OCI-LY1 (cell line): ENCODE results near the gene MPZL1.

Experiments used
- H2AFZ ChIP-seq: fragments of 200-600 bp; sonication (generic), shearing (Covaris generic); 2 replicates; pipeline ENCODE4 v1.6.0; 2014; ENCODE audit warnings: antibody characterized with exemption, mild to moderate bottlenecking, low read length
- H3F3A ChIP-seq: fragments of 200-600 bp; sonication (generic), shearing (Covaris generic); 2 replicates; pipeline ENCODE4 v1.6.0; 2014; ENCODE audit warnings: mild to moderate bottlenecking, antibody characterized with exemption, low read length, moderate library complexity; ENCODE audit not compliant: insufficient read depth
- H3K27ac ChIP-seq: fragments of 200-600 bp; sonication (generic); 2 replicates; pipeline ENCODE4 v1.5.1; 2014; ENCODE audit warnings: low read length, mixed run types, mild to moderate bottlenecking, low read depth; ENCODE audit not compliant: poor library complexity, severe bottlenecking
- H3K27me3 ChIP-seq: fragments of 200-600 bp; sonication (generic); 2 replicates; pipeline ENCODE4 v1.6.0; 2014; ENCODE audit warnings: antibody characterized with exemption, mild to moderate bottlenecking, low read length, moderate library complexity; ENCODE audit not compliant: insufficient read depth
- H3K36me3 ChIP-seq: fragments of 200-600 bp; sonication (generic); 2 replicates; pipeline ENCODE4 v1.6.1; 2014; ENCODE audit warnings: mild to moderate bottlenecking, antibody characterized with exemption, low read length, moderate library complexity, mixed read lengths; ENCODE audit not compliant: insufficient read depth
- H3K4me1 ChIP-seq: fragments of 200-600 bp; sonication (generic); 2 replicates; pipeline ENCODE4 v1.5.1; 2014; ENCODE audit warnings: mild to moderate bottlenecking, low read length, moderate library complexity; ENCODE audit not compliant: insufficient read depth, severe bottlenecking
- H3K4me2 ChIP-seq: fragments of 200-600 bp; sonication (generic), shearing (Covaris generic); 2 replicates; pipeline ENCODE4 v1.6.1; 2014; ENCODE audit warnings: low read length
- H3K4me3 ChIP-seq: fragments of 200-600 bp; sonication (generic); 2 replicates; pipeline ENCODE4 v1.5.1; 2014; ENCODE audit warnings: low read length, low read depth, mild to moderate bottlenecking, mixed read lengths; ENCODE audit not compliant: poor library complexity, severe bottlenecking
- H3K79me2 ChIP-seq: fragments of 200-600 bp; shearing (Covaris generic); 2 replicates; pipeline ENCODE4 v1.6.1; 2016; ENCODE audit warnings: mixed run types, low read length, mixed read lengths; ENCODE audit not compliant: insufficient read depth
- H3K9ac ChIP-seq: fragments of 200-600 bp; sonication (generic), shearing (Covaris generic); 2 replicates; pipeline ENCODE4 v1.6.1; 2014; ENCODE audit warnings: mild to moderate bottlenecking, low read length, mixed read lengths
- H3K9me2 ChIP-seq: fragments of 200-600 bp; sonication (generic), shearing (Covaris generic); 2 replicates; pipeline ENCODE4 v1.6.1; 2014; ENCODE audit warnings: low read depth, mild to moderate bottlenecking, low read length, mixed read lengths
- H3K9me3 ChIP-seq: fragments of 200-600 bp; shearing (Covaris generic); 2 replicates; pipeline ENCODE4 v1.6.1; 2014; ENCODE audit warnings: low read length, mixed read lengths
- H4K20me1 ChIP-seq: fragments of 200-600 bp; sonication (generic), shearing (Covaris generic); 2 replicates; pipeline ENCODE4 v1.6.0; 2016; ENCODE audit warnings: mild to moderate bottlenecking, low read length; ENCODE audit not compliant: insufficient read depth
- EZH2 ChIP-seq: fragments of 200-600 bp; sonication (generic), shearing (Covaris generic); IDR thresholded peaks from 2 replicates; pipeline ENCODE4 v1.8.0; 2017; ENCODE audit warnings: borderline replicate concordance, mixed run types, mild to moderate bottlenecking, antibody characterized with exemption, low read length, moderate library complexity, mixed read lengths
- TF ChIP-seq, protein P1 (sequence below): fragments of 200-600 bp; sonication (generic), shearing (Covaris generic); IDR thresholded peaks from 2 replicates; pipeline ENCODE4 v1.5.1; 2017; ENCODE audit warnings: mild to moderate bottlenecking, antibody characterized with exemption, low read length, moderate library complexity, mixed read lengths

MPZL1 gene

GRCh38 chr1:167833904-167834303 lies 112.1 kb downstream of the MPZL1 start:
- Histone ChIP-seq H3K9ac (no peak overlapping the region), H3K79me2 (no peaks in the 10 kb centered on the region), H3K9me3 (no peaks in the 10 kb centered on the region), H3K27me3 (0 out of 2 replicates have a peak, but pooled peaks cover 4% of the 10 kb centered on the region), H3K36me3 (no peaks in the 10 kb centered on the region), H4K20me1 (no peaks in the 10 kb centered on the region), H3F3A (no peaks in the 10 kb centered on the region), H2AFZ (no peak overlapping the region), H3K4me2 (no peak overlapping the region), H3K4me1 (no peaks in the 10 kb centered on the region), H3K4me3 (no peak overlapping the region), H3K9me2 (no peaks in the 10 kb centered on the region), H3K27ac (no peak overlapping the region)
- TF ChIP-seq, protein P1, sequence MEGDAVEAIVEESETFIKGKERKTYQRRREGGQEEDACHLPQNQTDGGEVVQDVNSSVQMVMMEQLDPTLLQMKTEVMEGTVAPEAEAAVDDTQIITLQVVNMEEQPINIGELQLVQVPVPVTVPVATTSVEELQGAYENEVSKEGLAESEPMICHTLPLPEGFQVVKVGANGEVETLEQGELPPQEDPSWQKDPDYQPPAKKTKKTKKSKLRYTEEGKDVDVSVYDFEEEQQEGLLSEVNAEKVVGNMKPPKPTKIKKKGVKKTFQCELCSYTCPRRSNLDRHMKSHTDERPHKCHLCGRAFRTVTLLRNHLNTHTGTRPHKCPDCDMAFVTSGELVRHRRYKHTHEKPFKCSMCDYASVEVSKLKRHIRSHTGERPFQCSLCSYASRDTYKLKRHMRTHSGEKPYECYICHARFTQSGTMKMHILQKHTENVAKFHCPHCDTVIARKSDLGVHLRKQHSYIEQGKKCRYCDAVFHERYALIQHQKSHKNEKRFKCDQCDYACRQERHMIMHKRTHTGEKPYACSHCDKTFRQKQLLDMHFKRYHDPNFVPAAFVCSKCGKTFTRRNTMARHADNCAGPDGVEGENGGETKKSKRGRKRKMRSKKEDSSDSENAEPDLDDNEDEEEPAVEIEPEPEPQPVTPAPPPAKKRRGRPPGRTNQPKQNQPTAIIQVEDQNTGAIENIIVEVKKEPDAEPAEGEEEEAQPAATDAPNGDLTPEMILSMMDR = no peak
- no peak for TF ChIP-seq EZH2

- Histone ChIP-seq H3K9me3 (no peaks in the 10 kb centered on the region), H3K4me1 (no peaks in the 10 kb centered on the region), H3K36me3 (no peaks in the 10 kb centered on the region), H3K27me3 (0 out of 2 replicates have a peak, but pooled peaks cover 4% of the 10 kb centered on the region), H3K9ac (no peak overlapping the region), H3K4me2 (no peak overlapping the region), H3F3A (no peaks in the 10 kb centered on the region), H3K27ac (no peak overlapping the region), H2AFZ (no peak overlapping the region), H3K4me3 (no peak overlapping the region), H4K20me1 (no peaks in the 10 kb centered on the region), H3K9me2 (no peaks in the 10 kb centered on the region), H3K79me2 (no peaks in the 10 kb centered on the region)
- TF ChIP-seq EZH2 = no peak
- TF ChIP-seq, protein P1 = no peak
These were observed 114.4 kb downstream of the MPZL1 start for GRCh38 chr1:167836197-167836596.

- Histone ChIP-seq H4K20me1 (no peaks in the 10 kb centered on the region), H3K27ac (no peak overlapping the region), H3K79me2 (no peaks in the 10 kb centered on the region), H3K9ac (no peak overlapping the region), H3K9me2 (no peaks in the 10 kb centered on the region), H3K4me1 (no peaks in the 10 kb centered on the region), H3K9me3 (no peaks in the 10 kb centered on the region), H2AFZ (no peak overlapping the region), H3K27me3 (0 out of 2 replicates have a peak, but pooled peaks cover 4% of the 10 kb centered on the region), H3K4me3 (no peak overlapping the region), H3K4me2 (no peak overlapping the region), H3K36me3 (no peaks in the 10 kb centered on the region), H3F3A (no peaks in the 10 kb centered on the region)
- TF ChIP-seq, protein P1 = no peak
- TF ChIP-seq EZH2 = no peak
These were observed 115.5 kb downstream of the MPZL1 start for GRCh38 chr1:167837326-167837725.
